HG03378 (cell line): ENCODE data around the gene HELT.

Experiments used
- ATAC-seq: cut with Tn5 transposase; IDR thresholded peaks from one replicate; pipeline ENCODE4 v1.9.1; 2021; ENCODE audit warnings: mild to moderate bottlenecking, moderate library complexity; ENCODE audit not compliant: unreplicated experiment

The HELT gene

DNA sequence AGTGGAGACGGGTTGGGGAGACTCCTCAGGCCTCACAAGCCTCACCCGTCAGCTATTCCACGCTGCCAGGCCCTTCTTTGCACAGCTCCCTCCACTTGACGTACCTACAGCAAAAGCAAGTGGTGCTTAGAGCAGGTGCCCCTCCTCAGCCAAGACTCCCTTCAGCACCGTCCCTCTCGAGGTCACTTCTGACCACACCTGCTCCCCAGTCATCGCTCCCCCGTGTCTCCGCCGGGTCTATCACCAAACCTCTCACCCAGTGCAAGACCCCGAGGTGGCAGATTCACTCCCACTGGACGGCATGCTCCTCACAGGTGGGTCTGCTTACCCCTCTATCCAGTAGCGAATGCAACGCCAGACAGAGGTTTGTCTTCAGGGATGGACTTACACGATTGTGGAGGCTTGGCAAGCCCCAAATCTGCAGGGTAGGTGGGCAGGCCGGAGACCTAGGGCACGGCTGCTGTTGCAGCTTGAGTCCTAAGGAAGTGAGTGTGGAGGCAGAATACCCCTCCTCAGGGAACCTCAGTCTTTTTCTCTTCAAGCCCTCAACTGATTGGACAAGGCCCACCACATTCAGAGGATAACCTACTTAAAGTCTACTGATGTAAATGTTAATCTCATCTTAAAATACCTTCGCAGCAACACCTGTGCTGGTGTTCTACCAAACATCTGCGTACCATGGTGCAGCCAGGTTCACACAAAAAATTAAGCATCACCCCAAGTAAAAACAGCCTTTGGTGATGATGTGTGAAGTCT, 14.5 kb upstream of the HELT start:
- no peak for ATAC-seq

DNA sequence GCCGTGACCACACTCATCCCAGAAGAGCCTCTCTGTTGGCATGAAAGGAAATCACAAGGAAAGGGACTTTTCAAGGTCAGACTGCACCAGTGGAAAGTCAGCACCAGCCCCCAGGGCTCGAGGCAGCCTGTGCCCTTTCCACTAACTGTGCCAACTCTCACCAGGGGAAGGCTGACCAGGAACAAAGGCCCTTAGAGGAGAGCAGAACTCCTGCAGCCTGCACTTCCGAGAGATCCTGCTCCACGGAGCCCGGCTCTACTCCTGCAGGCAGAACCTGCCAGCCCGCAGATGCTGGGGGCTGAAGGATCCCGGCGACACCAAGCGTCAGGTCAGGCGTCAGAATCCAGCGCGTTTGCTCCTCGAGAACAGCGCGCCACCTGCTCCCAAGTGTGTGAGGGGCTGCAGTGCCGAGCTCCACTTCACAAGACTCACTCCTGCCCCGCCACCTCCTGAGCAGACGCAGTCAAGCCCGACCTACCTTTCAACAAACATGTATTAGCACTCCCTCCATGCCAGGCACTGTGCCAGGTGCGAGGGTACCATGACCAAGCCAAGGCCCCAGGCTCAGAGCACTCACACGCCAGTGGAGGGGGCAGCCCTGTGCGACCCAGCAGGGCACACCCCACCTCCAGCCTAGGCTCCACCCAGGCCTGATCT, 13.6 kb upstream of the HELT start:
- peak; percentile 31 for ATAC-seq

DNA sequence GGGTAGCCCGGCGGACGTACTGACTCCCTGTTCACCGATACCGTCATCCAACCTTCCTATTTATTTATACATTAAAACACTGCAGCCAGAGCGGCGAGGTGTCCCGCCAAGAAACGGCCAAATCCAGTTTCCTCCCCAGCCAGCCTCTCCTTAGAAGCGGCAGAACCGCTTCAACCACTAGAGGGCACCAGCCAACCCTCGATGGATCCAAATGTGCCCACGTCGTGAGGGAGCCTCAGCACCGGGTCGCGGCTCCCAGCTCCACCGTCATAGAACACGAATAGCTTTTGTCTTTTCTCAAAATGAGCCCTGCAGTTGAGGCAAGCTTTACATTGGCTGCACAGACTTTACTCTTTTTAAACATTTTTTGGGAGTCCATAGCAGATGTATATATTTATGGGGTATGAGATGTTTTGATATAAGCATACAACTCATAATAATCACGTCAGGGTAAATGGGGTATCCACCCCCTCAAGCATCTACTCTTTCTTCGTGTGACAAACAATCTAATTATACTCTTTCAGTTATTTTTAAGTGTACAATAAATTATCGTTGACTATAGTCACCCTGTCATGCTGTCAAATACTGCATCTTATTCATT, 13.0 kb upstream of the HELT start:
- ATAC-seq, result peak; percentile 82

DNA sequence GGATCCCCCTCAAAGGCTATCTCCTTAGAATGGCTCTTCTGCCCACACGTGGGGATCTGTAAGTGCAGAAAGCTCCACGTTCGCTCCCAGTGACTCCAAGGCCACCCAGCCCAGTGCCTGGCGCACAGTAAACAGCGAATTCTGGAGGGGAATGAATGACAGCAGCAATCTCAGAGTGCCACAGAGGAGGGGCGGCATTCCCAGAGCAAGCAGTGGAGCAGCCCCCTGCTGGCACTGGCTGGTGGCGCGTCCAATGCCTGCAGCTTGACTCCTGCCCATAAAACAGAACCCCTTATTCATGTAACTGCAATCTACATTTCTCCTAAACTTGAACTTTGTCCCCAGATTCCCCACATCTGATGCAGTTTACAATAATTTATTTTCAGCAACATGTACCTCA, 6.9 kb upstream of the HELT start:
- ATAC-seq, result no peak

DNA sequence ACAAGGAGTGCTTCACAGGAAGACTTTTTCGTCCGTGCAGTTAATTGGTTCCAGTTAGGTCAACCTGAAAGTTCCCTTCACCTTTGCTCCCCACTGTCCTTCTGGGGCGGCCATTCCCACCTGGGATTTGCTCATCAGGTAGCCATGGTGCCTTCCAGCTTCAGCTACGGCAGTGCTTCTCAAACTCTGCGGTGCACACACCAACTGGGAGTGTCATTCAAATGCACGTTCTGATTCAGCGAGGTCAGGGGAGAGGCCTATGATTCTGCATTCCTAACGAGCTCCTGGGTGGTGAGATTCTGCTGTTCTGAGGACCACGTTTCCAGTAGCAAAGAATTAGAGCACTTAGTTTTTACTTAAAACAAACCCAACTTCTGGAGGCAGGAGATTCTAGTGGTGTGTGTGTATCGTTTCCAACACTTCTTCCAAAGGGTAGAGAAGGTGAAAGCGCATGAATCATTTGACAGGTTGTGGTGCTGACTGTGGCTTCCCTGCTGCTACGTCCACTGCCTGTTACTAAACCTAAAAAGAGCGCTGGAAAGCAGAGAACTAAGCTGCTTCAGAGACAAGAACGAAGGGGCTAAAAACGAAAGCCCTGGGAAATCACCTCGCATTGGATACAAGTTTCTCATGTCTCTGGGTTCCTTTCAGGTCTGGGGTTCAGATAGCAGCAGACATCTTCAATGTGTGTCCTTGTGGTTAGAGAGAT, 4.7 kb upstream of the HELT start:
- ATAC-seq, result no peak

DNA sequence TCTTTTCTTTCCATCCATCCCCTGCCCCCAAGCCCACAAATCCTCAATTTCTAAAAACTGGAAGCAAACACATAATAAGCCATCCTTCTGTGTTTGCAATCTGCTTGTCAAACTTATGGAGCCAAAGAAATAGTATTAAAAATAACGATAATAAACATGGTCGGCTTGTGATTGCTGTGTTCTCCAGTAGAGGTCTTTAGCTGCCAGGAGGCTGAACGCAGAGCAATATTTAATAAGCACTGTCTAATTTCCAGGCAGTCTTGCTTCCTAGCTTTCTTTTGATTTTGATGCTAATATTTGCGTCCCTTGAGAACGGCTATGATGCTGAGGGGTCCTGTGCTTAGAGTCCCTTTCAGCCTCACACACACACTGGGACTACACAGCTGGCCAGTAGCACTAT, 3.2 kb upstream of the HELT start:
- no peak for ATAC-seq

DNA sequence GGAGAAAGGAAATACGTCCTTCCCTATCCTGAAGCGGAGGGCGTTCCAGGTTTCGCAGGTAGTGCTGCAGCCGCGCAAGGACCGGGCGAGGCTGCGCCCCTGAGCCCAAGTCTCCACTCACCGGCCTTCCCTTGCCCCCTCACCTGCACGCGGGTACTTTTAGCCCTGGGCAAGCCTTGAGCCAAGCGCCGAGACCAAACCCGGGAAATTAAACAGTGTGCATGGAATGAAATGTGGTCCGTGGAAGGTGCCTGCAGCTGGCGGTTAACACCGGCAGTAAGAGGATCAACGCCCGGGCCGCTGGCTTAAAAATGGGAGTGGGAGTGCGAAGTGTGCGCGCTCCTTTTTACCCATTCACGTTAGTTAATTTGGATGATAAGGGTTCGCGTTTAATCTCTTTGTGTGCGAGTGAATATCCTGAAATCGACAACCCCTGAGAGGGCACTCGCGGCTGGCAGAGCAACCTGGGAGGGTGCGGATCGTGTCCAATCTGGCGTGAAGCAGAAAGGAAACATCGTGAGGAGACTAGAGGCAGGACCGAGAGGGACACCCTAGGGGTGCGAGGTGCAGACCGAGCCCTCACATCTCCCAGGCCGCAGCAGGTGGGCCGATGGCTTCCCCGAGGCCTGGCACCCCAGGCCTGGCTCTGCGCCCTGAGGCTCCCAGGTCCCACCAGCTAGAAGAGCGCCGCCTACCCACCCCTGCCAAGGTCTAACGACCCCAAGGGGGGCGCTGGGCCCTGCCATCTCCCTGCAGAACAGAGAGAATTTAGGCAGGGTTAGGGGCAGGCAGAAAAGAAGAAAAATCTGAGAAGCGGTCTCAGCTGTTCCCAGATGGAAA, 2.0 kb upstream of the HELT start:
- no peak for ATAC-seq

DNA sequence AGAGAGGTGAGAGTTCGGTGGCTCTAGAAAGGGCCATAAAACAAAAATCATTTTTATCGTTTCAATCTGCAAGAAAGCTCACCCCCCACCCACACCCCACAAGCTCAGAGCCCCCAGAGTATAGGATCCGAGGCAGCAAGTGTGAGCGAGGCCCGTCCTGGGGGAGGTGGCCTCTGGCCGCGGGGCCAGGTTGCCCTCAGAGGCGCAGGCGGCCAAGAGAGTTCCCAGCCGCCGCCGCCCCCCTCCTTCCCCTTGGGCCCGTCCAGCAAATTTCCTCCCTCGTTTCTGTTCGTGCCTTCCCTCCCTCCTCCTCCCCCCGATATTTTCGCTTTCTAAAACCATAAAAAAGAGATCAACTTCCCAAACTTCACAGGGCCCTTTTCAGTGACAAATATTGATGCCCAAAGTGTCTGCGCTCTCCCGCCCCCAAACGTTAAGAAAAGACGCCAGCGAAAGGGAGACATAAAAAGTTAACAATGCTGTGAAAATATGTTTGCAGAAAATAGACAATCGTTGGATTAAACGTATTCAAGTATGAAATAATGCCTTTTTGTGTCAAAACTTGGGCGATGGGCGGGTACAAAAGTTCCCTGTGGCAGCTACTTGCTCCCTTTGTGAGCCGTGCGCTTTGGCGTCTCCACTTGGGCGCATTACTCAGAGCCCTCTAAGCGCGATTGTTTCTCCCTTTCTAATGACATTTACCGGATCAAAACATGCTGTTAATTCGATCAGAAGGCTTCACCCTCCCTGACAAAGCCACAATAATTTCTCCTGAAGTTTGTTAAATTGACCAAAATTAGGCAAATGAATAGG, 1.1 kb upstream of the HELT start:
- no peak for ATAC-seq

DNA sequence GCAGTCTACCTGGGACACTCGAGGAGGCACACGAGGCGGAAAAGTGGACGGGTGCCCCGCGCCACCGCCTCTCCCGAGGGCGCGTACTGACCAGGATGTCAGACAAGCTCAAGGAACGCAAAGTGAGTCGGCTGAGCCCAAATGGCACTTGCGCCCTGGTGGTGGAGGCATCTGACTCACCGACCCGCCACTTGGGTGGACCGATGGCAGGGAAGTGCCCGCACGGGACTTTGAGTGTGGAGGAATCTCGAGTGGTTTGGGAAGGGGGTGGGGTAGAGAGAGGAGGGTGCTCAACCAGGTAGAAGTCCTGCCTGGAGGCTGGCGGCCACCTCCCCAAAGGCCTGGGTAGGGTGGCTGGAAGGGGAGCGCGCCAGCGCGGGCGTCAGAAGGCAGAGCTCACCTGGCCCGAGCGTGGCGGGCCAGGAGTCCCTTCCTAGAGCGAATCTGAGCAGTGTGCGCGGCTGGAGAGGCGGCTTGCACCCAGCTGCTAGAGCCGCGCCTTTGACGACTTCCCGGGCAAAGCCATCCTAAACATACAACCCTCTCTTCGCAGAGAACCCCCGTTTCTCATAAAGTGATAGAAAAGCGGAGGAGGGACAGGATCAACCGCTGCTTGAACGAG, 655 bp downstream of the HELT start:
- no peak for ATAC-seq

DNA sequence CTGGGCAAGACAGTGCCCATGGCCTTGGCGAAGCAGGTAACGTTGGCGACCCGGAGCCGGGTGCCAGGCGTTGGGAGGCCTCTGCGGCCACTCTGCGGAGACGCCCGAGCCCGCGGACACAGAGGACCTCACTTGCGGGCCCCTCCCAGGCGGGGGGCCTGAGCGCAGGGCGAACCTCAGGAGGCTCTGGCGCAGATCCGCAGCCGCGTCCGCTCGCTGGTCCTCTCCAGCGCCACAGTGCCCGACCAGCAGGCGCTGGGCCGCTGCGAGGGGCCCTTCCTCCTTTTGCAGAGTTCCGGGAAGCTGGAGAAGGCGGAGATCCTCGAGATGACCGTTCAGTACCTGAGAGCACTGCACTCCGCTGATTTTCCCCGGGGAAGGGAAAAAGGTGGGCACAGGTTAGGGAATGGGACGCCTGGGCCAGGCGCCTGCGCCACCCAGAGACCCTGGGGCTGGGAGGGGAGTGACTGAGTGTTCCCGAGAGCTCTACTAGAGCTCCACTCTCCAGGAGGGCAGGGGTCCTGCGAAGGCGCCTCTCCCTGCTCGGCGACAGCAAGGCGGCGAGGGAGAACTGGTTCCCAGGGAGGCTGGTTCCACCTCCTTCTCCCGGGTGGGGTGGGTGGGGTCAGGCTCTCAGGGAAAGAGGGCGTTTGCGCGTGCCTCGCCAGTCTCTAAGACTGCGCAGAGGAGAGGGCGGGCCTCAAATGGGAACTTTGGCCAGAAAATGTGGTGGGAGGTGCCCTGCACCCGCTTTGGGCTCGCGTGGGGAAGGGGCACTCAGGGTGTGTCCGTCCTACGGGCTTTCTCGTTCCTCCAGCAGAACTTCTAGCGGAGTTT, 1.4 kb downstream of the HELT start:
- ATAC-seq, result no peak

DNA sequence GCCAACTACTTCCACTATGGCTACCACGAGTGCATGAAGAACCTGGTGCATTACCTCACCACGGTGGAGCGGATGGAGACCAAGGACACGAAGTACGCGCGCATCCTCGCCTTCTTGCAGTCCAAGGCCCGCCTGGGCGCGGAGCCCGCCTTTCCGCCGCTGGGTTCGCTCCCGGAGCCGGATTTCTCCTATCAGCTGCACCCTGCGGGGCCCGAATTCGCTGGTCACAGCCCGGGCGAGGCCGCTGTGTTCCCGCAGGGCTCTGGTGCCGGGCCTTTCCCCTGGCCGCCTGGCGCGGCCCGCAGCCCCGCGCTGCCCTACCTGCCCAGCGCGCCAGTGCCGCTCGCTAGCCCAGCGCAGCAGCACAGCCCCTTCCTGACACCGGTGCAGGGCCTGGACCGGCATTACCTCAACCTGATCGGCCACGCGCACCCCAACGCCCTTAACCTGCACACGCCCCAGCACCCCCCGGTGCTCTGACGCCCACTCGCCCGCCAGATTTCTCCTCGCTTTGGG, 2.1 kb downstream of the HELT start:
- ATAC-seq, result no peak

DNA sequence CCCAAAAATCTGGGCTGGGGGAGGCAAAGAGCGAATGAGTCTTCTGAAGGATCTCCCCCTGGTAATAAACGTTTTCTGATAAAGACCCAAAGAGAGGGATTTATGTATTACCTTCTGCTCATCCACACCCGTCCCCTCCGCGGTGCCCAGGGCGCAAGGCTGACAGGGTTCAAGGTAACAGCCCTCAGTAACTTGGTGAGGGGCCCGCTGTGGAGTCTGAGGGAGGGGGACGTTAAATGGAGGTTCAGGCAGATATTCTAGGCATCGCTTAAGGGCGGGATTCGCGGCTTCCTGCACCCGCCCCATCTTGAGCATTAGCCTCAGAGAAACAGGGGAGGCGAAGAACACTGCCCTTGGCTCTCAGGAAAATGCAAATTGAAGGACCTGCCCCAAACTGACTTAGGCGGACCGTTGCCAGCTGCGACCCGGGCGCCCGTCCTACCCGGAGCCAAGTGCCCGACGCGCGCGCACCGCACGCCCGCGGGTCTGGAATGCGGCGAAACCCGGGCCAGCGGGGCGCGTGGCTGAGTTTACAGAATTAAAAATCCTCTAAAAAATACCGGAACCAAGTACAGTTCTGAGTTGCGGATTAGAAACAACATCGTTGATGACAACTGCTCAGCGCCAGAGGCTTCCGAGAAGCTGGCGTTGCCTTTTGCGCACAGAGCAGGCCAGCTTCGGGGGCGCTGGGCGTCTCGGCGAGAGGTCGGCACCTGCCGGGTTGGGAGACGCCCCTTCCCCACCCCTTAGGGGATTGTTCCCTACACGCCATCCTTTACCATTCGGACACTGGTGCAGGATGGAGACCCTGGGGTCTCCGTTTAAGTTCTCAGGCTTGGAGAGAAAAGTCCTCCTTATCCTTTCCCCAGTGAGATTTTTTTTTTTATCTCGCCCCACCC, 2.8 kb downstream of the HELT start:
- ATAC-seq, result no peak

DNA sequence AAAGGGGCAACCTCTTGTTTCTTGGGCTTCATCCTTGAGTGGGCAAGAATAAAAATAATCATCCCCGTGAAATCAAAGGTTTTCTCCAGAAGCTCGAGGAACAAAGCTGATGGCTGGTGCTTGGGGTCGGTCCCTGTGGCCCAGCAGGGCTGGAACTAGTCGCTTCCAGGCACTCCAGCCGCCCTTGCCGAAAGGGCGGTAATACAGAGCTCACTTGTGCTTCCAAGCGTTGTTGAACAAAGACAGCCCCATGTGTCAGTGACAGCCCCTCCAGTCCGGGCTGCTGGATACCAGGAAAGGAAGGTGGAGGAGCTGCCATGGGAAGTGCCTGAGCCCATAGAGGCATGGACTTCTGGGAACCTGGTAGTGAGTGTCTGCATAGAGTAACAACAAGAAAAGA, 5.2 kb downstream of the HELT start:
- ATAC-seq, result no peak

DNA sequence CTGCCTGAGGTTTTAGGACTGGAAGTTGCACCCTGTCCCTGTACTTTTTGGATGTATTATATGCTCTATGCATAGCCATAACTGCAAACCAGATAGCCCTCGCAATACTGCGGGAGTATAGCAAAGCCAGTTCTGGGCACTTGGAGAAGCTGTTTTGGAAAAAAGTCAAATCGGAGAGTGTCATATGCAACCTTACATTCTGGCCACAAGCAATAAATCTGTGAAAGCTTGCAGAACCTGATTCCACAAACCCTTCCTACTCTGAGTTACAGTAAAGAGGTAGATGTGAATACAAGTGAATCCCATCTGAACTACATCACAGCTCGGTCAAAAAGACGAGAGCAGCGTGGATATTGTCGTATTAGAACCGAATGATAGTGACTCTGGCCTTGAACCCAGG, 10.3 kb downstream of the HELT start:
- ATAC-seq, result no peak

DNA sequence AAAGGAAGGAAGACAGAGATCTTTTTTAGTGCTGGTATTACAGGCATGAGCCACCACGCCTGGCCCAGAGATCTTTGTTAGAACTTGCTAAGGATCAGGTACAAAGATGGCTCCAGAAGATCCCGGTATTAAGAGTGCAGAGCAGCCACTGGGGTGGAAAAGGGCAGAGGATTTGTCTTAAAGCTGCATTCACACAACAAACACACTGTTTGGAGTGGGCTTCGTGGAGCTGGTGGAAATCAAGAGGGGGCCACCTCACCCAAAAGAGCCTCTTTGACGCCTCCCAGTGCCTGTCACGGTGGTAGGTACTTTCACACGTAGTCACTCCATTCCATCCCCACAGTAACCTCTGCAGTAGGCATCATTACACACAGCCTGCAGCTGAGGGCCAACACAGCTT, 13.3 kb downstream of the HELT start:
- ATAC-seq, result no peak

DNA sequence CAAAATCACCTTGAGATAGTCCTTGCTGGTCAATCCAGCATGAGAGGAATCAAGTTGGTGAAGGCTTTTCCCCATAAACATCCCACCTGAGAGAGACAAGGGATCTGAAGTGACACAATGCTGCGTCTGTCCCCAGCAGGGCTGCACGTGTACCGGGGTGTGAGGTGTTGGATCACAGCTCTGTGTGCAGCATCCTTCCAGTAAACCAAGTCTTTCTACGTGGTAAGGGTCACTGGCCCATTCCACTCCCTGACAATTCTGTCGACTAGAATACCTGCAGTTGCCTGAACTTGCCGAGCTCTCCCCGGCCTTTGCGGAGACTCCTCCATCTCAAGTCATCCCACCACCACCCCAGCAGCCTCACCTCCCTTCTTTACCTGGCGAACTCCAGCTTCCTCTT, 14.8 kb downstream of the HELT start:
- no peak for ATAC-seq

DNA sequence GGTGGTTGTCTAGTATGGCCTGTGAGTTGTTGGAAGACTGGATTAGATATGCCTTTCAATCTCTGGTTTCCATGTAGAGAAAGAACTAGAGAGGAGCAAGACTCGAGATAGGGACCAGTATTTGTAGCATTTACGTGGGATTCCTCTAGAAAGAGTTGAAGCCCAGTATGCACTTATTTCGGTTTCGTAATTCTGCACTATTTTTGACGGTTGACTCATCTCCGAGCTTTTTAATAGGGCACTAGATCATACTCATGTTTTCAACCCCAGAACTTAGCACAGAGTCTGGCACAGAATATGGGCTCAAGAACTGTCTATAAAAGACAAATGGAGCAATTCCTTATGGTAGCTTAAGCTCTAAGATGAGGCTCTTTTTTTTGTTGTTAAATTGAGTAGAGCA, 15.7 kb downstream of the HELT start:
- no peak for ATAC-seq
